Liver (tissue), 3 donors: Measurements from ENCODE around the gene RHEX.

Source experiments
- FOXA1 ChIP-seq: IDR thresholded peaks from 2 replicates; pipeline ENCODE4 v1.6.1; 2016; ENCODE audit warnings: antibody characterized with exemption
- HNF4A ChIP-seq, 2 donors: conservative IDR thresholded peaks; 2 replicates each; pipeline ENCODE4 v1.6.1; 2016; ENCODE audit warnings: antibody characterized with exemption in 2 of 2, mild to moderate bottlenecking in 2 of 2
- RAD21 ChIP-seq, 2 donors: IDR thresholded peaks; 2 replicates each; pipeline ENCODE4 v1.6.1; 2016; ENCODE audit warnings: antibody characterized with exemption in 2 of 2, mild to moderate bottlenecking in 2 of 2
- TF ChIP-seq, protein P1 (sequence below): fragments of 150-350 bp; IDR thresholded peaks from 2 replicates; pipeline ENCODE4 v1.5.1; 2017; ENCODE audit warnings: improper control_type of control experiment, low read depth, low read length; ENCODE audit not compliant: missing input control
- TF ChIP-seq, protein P2 (sequence below): IDR thresholded peaks from 2 replicates; pipeline ENCODE4 v1.6.1; 2016; ENCODE audit warnings: antibody characterized with exemption
- TF ChIP-seq, protein P3 (sequence below): IDR thresholded peaks from 2 replicates; pipeline ENCODE4 v1.6.1; 2016; ENCODE audit warnings: antibody characterized with exemption
- TF ChIP-seq, protein P4 (sequence below): IDR thresholded peaks from 2 replicates; pipeline ENCODE4 v1.6.1; 2016; ENCODE audit warnings: antibody characterized with exemption, mild to moderate bottlenecking
- donor health status: healthy.
- donor health status: healthy.

DNA sequence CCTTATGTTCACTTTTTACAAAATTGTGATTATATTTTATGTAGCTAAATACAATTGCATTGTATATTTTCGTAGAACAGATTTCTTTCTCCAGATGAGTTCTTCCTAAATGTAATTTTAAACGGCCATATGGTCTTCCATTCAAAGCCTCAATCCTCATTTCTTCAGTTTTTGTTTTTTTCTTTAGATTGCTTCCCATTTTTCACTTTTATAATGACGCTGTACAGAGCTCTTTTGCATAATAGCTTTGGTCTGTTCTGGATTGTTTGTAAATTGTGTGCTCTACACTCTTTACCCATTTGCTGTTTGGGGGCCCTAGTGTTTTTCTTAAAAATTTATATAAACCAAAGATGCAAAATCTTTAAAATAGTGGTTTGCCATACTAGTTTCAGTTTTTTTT, 36.4 kb downstream of the RHEX start:
- TF ChIP-seq, protein P1, sequence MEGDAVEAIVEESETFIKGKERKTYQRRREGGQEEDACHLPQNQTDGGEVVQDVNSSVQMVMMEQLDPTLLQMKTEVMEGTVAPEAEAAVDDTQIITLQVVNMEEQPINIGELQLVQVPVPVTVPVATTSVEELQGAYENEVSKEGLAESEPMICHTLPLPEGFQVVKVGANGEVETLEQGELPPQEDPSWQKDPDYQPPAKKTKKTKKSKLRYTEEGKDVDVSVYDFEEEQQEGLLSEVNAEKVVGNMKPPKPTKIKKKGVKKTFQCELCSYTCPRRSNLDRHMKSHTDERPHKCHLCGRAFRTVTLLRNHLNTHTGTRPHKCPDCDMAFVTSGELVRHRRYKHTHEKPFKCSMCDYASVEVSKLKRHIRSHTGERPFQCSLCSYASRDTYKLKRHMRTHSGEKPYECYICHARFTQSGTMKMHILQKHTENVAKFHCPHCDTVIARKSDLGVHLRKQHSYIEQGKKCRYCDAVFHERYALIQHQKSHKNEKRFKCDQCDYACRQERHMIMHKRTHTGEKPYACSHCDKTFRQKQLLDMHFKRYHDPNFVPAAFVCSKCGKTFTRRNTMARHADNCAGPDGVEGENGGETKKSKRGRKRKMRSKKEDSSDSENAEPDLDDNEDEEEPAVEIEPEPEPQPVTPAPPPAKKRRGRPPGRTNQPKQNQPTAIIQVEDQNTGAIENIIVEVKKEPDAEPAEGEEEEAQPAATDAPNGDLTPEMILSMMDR, result no peak
- TF ChIP-seq, protein P2, sequence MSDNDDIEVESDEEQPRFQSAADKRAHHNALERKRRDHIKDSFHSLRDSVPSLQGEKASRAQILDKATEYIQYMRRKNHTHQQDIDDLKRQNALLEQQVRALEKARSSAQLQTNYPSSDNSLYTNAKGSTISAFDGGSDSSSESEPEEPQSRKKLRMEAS, result no peak
- TF ChIP-seq RAD21 (IDR thresholded peaks at IDR 0.05) (no peak), HNF4A (conservative IDR thresholded peaks at IDR 0.05) (no peak), FOXA1 (no peak)
- TF ChIP-seq, protein P3, sequence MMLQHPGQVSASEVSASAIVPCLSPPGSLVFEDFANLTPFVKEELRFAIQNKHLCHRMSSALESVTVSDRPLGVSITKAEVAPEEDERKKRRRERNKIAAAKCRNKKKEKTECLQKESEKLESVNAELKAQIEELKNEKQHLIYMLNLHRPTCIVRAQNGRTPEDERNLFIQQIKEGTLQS, result no peak
- TF ChIP-seq, protein P4, sequence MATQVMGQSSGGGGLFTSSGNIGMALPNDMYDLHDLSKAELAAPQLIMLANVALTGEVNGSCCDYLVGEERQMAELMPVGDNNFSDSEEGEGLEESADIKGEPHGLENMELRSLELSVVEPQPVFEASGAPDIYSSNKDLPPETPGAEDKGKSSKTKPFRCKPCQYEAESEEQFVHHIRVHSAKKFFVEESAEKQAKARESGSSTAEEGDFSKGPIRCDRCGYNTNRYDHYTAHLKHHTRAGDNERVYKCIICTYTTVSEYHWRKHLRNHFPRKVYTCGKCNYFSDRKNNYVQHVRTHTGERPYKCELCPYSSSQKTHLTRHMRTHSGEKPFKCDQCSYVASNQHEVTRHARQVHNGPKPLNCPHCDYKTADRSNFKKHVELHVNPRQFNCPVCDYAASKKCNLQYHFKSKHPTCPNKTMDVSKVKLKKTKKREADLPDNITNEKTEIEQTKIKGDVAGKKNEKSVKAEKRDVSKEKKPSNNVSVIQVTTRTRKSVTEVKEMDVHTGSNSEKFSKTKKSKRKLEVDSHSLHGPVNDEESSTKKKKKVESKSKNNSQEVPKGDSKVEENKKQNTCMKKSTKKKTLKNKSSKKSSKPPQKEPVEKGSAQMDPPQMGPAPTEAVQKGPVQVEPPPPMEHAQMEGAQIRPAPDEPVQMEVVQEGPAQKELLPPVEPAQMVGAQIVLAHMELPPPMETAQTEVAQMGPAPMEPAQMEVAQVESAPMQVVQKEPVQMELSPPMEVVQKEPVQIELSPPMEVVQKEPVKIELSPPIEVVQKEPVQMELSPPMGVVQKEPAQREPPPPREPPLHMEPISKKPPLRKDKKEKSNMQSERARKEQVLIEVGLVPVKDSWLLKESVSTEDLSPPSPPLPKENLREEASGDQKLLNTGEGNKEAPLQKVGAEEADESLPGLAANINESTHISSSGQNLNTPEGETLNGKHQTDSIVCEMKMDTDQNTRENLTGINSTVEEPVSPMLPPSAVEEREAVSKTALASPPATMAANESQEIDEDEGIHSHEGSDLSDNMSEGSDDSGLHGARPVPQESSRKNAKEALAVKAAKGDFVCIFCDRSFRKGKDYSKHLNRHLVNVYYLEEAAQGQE, result no peak
